GM19468 (cell line): Measurements from ENCODE around the gene TLR1.
"Not testable (repeated sequence)": the region's sequence is repeated elsewhere in the genome, so short reads cannot be mapped to it uniquely, and the experiment has no call there.

Experiments used
- ATAC-seq: cut with Tn5 transposase; IDR thresholded peaks from one replicate; pipeline ENCODE4 v1.9.1; 2021; ENCODE audit warnings: mild to moderate bottlenecking, moderate library complexity, moderate number of reproducible peaks; ENCODE audit not compliant: unreplicated experiment; ENCODE audit errors: extremely low read depth

Gene TLR1

GRCh38 chr4:38807462-38807861 is 2.9 kb upstream of the TLR1 start:
- ATAC-seq, result not testable (repeated sequence)

GRCh38 chr4:38806251-38806650 is 1.7 kb upstream of the TLR1 start:
- ATAC-seq, result not testable (repeated sequence)

GRCh38 chr4:38805530-38806145 is 1.0 kb upstream of the TLR1 start:
- peak; percentile 70 for ATAC-seq

GRCh38 chr4:38803833-38804653 is 548 bp downstream of the TLR1 start:
- no peak for ATAC-seq

- ATAC-seq, result no peak
Measured at GRCh38 chr4:38802561-38803355, 1.8 kb downstream of the TLR1 start.

- ATAC-seq, result no peak
Measured at GRCh38 chr4:38800961-38801450, 3.6 kb downstream of the TLR1 start.

GRCh38 chr4:38800366-38800765 is 4.2 kb downstream of the TLR1 start:
- ATAC-seq, result no peak

- no peak for ATAC-seq
Measured at GRCh38 chr4:38795087-38795486, 9.5 kb downstream of the TLR1 start.

- ATAC-seq, result no peak
Measured at GRCh38 chr4:38794051-38794450, 10.5 kb downstream of the TLR1 start.

- ATAC-seq, result no peak
Measured at GRCh38 chr4:38791010-38791409, 13.6 kb downstream of the TLR1 start.

- no peak for ATAC-seq
Measured at GRCh38 chr4:38788317-38788716, 16.3 kb downstream of the TLR1 start.

GRCh38 chr4:38787693-38788092 is 16.9 kb downstream of the TLR1 start:
- ATAC-seq, result no peak

GRCh38 chr4:38785901-38786402 is 18.6 kb downstream of the TLR1 start:
- ATAC-seq, result peak; percentile 58

GRCh38 chr4:38785041-38785790 is 19.4 kb downstream of the TLR1 start:
- ATAC-seq, result no peak

- ATAC-seq, result no peak
Measured at GRCh38 chr4:38784141-38784540, 20.4 kb downstream of the TLR1 start.

- no peak for ATAC-seq
Measured at GRCh38 chr4:38783109-38783460, 21.5 kb downstream of the TLR1 start.

- ATAC-seq, result peak; percentile 87
Measured at GRCh38 chr4:38782452-38783108, 22.0 kb downstream of the TLR1 start, which contains the start of gene TLR10. Gene TLR10 (minus strand): TSS chr4:38782990. CDS start chr4:38775590, 7,400 bp downstream.

GRCh38 chr4:38781854-38782261 is 22.7 kb downstream of the TLR1 start:
- ATAC-seq, result no peak

- ATAC-seq, result no peak
Measured at GRCh38 chr4:38780833-38781484, 23.6 kb downstream of the TLR1 start.
